ENCODE results near the gene PRCC. TPM values are rescaled to one million over a fixed set of nuclear protein-coding genes. Genes with fewer than 3 reads are reported as not detected.
A peak's percentile ranks its signal among the peaks of the same experiment; 100 is the strongest.

Gene PRCC
- total RNA-seq, 1 donor from 2014 or later, result 75.5 TPM

GRCh38 chr1:156765666-156766065 is 1.7 kb upstream of the PRCC start:
- H3K4me2 ChIP-seq (ENCODE audit: low read length), result peak overlapping the region; percentile 97
- Mint-ChIP-seq H3K4me1 (ENCODE audit: low read depth, unreplicated experiment) (peaks cover 22% of the 10 kb centered on the region), H3K36me3 (ENCODE audit: low read depth, unreplicated experiment) (peaks cover 6% of the 10 kb centered on the region), H3K27ac (ENCODE audit: unreplicated experiment) (no peak overlapping the region), H3K9me3 (ENCODE audit: unreplicated experiment) (no peaks in the 10 kb centered on the region), H3K27me3 (ENCODE audit: low read depth, unreplicated experiment) (no peaks in the 10 kb centered on the region), H3K4me3 (ENCODE audit: unreplicated experiment) (peak overlapping the region; percentile 57)
- H3K4me3 ChIP-seq (ENCODE audit: insufficient read depth, low read depth, low read length), result no peak overlapping the region
- DNase-seq (ENCODE audit: low read depth) (no peak), FAIRE-seq (no peak)
- H3K9me3 ChIP-seq (ENCODE audit: insufficient read depth, low read depth, low read length), result no peaks in the 10 kb centered on the region
- H4K20me1 ChIP-seq (ENCODE audit: insufficient read depth, low read length), result peaks cover 22% of the 10 kb centered on the region
- TF ChIP-seq, protein P1, sequence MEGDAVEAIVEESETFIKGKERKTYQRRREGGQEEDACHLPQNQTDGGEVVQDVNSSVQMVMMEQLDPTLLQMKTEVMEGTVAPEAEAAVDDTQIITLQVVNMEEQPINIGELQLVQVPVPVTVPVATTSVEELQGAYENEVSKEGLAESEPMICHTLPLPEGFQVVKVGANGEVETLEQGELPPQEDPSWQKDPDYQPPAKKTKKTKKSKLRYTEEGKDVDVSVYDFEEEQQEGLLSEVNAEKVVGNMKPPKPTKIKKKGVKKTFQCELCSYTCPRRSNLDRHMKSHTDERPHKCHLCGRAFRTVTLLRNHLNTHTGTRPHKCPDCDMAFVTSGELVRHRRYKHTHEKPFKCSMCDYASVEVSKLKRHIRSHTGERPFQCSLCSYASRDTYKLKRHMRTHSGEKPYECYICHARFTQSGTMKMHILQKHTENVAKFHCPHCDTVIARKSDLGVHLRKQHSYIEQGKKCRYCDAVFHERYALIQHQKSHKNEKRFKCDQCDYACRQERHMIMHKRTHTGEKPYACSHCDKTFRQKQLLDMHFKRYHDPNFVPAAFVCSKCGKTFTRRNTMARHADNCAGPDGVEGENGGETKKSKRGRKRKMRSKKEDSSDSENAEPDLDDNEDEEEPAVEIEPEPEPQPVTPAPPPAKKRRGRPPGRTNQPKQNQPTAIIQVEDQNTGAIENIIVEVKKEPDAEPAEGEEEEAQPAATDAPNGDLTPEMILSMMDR (IDR thresholded peaks at IDR 0.05; ENCODE audit: insufficient read depth, low read depth, low read length), result no peak
- TF ChIP-seq EZH2 (IDR thresholded peaks at IDR 0.05; ENCODE audit: insufficient read depth, low read length), result no peak
- peaks cover 12% of the 10 kb centered on the region for H3K4me1 ChIP-seq (ENCODE audit: insufficient read depth, low read length)
- H3K36me3 ChIP-seq (ENCODE audit: insufficient read depth, low read length), result no peaks in the 10 kb centered on the region
- peaks cover 40% of the 10 kb centered on the region for H3K79me2 ChIP-seq (ENCODE audit: insufficient read depth, low read length)
- peak overlapping the region; percentile 96 for H3K9ac ChIP-seq (ENCODE audit: low read length)
- H3K27ac ChIP-seq (ENCODE audit: low read depth, low read length), result no peak overlapping the region
- H2AFZ ChIP-seq (ENCODE audit: low read depth, low read length), result no peak overlapping the region
- no peaks in the 10 kb centered on the region for H3K27me3 ChIP-seq (ENCODE audit: insufficient read depth, low read length)

DNA sequence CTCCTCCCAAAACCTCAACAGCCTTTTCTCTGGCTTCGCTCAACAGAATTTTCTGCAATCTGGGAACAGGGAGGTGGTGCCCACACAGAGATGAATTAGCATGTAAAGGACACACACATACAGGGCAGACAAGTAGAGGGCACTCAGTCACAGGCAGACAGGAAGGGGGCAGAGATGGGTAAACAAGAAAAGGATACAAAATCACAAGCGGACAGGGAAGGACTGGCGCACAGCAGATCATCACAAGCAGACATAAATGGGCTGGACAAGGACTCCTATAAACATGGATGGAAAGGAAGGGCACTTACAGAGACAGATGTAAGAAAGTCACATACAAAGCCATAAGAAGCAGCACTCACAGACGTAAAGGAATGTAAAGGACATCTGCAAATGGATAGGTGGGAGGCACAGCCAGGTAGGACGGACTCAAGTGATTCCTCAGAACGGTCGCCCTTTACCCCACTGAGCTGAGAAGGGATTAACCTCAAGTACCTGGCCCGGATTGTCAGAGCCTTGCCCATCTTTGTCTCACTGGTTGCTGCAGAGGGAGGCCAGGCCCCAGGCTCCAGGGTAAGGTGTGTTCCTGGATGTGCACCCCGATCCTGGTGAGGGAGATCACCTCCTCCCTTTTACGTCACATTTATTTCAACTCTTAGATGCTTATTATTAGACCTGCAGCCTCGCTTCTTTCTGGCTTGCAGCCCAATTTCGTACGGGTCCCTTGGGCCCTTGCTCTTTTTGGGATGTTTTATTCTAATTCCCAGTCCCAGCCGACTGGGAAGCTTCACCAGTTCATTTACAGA is 836 bp upstream of the PRCC start:
- Mint-ChIP-seq H3K4me3 (ENCODE audit: unreplicated experiment) (no peak overlapping the region), H3K27ac (ENCODE audit: unreplicated experiment) (peak overlapping the region; percentile 68), H3K27me3 (ENCODE audit: low read depth, unreplicated experiment) (no peaks in the 10 kb centered on the region), H3K36me3 (ENCODE audit: low read depth, unreplicated experiment) (peaks cover 6% of the 10 kb centered on the region), H3K4me1 (ENCODE audit: low read depth, unreplicated experiment) (peaks cover 27% of the 10 kb centered on the region), H3K9me3 (ENCODE audit: unreplicated experiment) (no peaks in the 10 kb centered on the region)
- Histone ChIP-seq H3K27ac (ENCODE audit: low read depth, low read length) (peak overlapping the region; percentile 90), H3K9ac (ENCODE audit: low read length) (peak overlapping the region; percentile 96), H2AFZ (ENCODE audit: low read depth, low read length) (peak overlapping the region; percentile 84), H3K27me3 (ENCODE audit: insufficient read depth, low read length) (no peaks in the 10 kb centered on the region), H3K4me3 (ENCODE audit: insufficient read depth, low read depth, low read length) (peak overlapping the region; percentile 83), H3K36me3 (ENCODE audit: insufficient read depth, low read length) (peaks cover 3% of the 10 kb centered on the region), H4K20me1 (ENCODE audit: insufficient read depth, low read length) (peaks cover 31% of the 10 kb centered on the region), H3K4me2 (ENCODE audit: low read length) (peak overlapping the region; percentile 97), H3K4me1 (ENCODE audit: insufficient read depth, low read length) (peaks cover 12% of the 10 kb centered on the region), H3K9me3 (ENCODE audit: insufficient read depth, low read depth, low read length) (no peaks in the 10 kb centered on the region), H3K79me2 (ENCODE audit: insufficient read depth, low read length) (peaks cover 49% of the 10 kb centered on the region)
- FAIRE-seq, result no peak
- no peak for TF ChIP-seq EZH2 (IDR thresholded peaks at IDR 0.05; ENCODE audit: insufficient read depth, low read length)
- TF ChIP-seq, protein P1 (IDR thresholded peaks at IDR 0.05; ENCODE audit: insufficient read depth, low read depth, low read length), result no peak
- DNase-seq (ENCODE audit: low read depth), result no peak
